ENCODE results near the gene ASGR1. TPM values are rescaled to one million over a fixed set of nuclear protein-coding genes. Genes with fewer than 3 reads are reported as not detected.

ASGR1 gene
- total RNA-seq, 2 donors from 2014 or later = 6.8 to 14.2 TPM

- no peaks in the 10 kb centered on the region for H3K27me3 ChIP-seq (ENCODE audit: control insufficient read depth, insufficient read depth, low read length, poor library complexity, severe bottlenecking)
- H3K9ac ChIP-seq (ENCODE audit: extremely low read depth, low read length, poor library complexity, severe bottlenecking) = no peak overlapping the region
- no peaks in the 10 kb centered on the region for H3K4me1 ChIP-seq (ENCODE audit: control insufficient read depth, insufficient read depth, low read length)
- H3K27ac ChIP-seq (ENCODE audit: low read depth, low read length) = no peak overlapping the region
- TF ChIP-seq, protein P1, sequence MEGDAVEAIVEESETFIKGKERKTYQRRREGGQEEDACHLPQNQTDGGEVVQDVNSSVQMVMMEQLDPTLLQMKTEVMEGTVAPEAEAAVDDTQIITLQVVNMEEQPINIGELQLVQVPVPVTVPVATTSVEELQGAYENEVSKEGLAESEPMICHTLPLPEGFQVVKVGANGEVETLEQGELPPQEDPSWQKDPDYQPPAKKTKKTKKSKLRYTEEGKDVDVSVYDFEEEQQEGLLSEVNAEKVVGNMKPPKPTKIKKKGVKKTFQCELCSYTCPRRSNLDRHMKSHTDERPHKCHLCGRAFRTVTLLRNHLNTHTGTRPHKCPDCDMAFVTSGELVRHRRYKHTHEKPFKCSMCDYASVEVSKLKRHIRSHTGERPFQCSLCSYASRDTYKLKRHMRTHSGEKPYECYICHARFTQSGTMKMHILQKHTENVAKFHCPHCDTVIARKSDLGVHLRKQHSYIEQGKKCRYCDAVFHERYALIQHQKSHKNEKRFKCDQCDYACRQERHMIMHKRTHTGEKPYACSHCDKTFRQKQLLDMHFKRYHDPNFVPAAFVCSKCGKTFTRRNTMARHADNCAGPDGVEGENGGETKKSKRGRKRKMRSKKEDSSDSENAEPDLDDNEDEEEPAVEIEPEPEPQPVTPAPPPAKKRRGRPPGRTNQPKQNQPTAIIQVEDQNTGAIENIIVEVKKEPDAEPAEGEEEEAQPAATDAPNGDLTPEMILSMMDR (conservative IDR thresholded peaks at IDR 0.05) = no peak
- peak; percentile 79 for DNase-seq
- 83 to 95% methylated on average over 6 to 20 of the region's 20 CpGs for WGBS, 2 experiments (ENCODE audit: insufficient coverage in 1 of 2, insufficient read length in 1 of 2)
- H3K36me3 ChIP-seq (ENCODE audit: control insufficient read depth, insufficient read depth, low read length) = no peaks in the 10 kb centered on the region
- Mint-ChIP-seq H3K36me3 (ENCODE audit: low read depth) (no peaks in the 10 kb centered on the region), H3K4me1 (peaks cover 27% of the 10 kb centered on the region), H3K4me3 (no peak overlapping the region), H3K9me3 (no peaks in the 10 kb centered on the region), H3K27me3 (ENCODE audit: insufficient read depth) (peaks cover 13% of the 10 kb centered on the region), H3K27ac (peak overlapping the region; percentile 91)
- no peak overlapping the region for H3K4me3 ChIP-seq (ENCODE audit: low read length)
- H3K9me3 ChIP-seq (ENCODE audit: control insufficient read depth, low read length) = no peaks in the 10 kb centered on the region
These were observed 45.3 kb downstream of the ASGR1 start for GRCh38 chr17:7133916-7134315.

DNA sequence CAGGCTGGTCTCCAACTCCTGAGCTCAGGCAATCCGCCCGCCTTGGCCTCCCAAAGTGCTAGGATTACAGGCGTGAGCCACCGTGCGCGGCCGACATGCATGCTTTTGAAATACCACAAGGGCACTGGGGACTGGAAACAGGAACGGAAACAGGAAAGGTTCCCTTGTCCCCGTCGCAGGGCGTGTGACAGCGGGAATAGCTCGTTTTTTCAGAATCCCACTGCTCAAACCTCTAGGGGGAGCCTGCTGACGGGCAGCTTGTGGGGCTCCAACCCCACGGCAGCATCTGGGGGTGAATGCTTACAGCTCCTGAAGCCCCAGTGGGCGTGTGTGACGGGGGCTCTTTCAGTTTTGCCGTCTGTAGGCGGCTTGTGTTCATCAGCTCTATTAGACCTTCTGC lies 45.7 kb downstream of the ASGR1 start:
- peak overlapping the region; percentile 41 for H3K4me3 Mint-ChIP-seq
- TF ChIP-seq, protein P1 (conservative IDR thresholded peaks at IDR 0.05) = peak; percentile 70
- 42 to 45% methylated on average over 7 to 19 of the region's 19 CpGs for WGBS, 2 experiments (ENCODE audit: insufficient coverage in 1 of 2, insufficient read length in 1 of 2)

GRCh38 chr17:7132511-7133094 lies 46.6 kb downstream of the ASGR1 start:
- peak overlapping the region; percentile 30 for H3K4me3 ChIP-seq (ENCODE audit: low read length)

More for the DNA sequence above, 45.7 kb downstream of the ASGR1 start:
- Histone ChIP-seq H3K27me3 (ENCODE audit: control insufficient read depth, insufficient read depth, low read length, poor library complexity, severe bottlenecking) (no peaks in the 10 kb centered on the region), H3K36me3 (ENCODE audit: control insufficient read depth, insufficient read depth, low read length) (no peaks in the 10 kb centered on the region), H3K4me3 (ENCODE audit: low read length) (no peak overlapping the region), H3K27ac (ENCODE audit: low read depth, low read length) (no peak overlapping the region), H3K4me1 (ENCODE audit: control insufficient read depth, insufficient read depth, low read length) (no peaks in the 10 kb centered on the region), H3K9me3 (ENCODE audit: control insufficient read depth, low read length) (no peaks in the 10 kb centered on the region), H3K9ac (ENCODE audit: extremely low read depth, low read length, poor library complexity, severe bottlenecking) (peak overlapping the region; percentile 70)
- Mint-ChIP-seq H3K9me3 (no peaks in the 10 kb centered on the region), H3K27ac (peak overlapping the region; percentile 91), H3K27me3 (ENCODE audit: insufficient read depth) (peaks cover 13% of the 10 kb centered on the region), H3K4me1 (peaks cover 27% of the 10 kb centered on the region), H3K36me3 (ENCODE audit: low read depth) (no peaks in the 10 kb centered on the region)
- peak; percentile 91 for DNase-seq

More at GRCh38 chr17:7132511-7133094, 46.6 kb downstream of the ASGR1 start:
- Mint-ChIP-seq H3K36me3 (ENCODE audit: low read depth) (no peaks in the 10 kb centered on the region), H3K27me3 (ENCODE audit: insufficient read depth) (peaks cover 13% of the 10 kb centered on the region), H3K4me3 (peak overlapping the region; percentile 38), H3K4me1 (peaks cover 27% of the 10 kb centered on the region), H3K27ac (peak overlapping the region; percentile 98), H3K9me3 (no peaks in the 10 kb centered on the region)
- Histone ChIP-seq H3K36me3 (ENCODE audit: control insufficient read depth, insufficient read depth, low read length) (no peaks in the 10 kb centered on the region), H3K9me3 (ENCODE audit: control insufficient read depth, low read length) (no peaks in the 10 kb centered on the region), H3K27me3 (ENCODE audit: control insufficient read depth, insufficient read depth, low read length, poor library complexity, severe bottlenecking) (no peaks in the 10 kb centered on the region), H3K4me1 (ENCODE audit: control insufficient read depth, insufficient read depth, low read length) (no peaks in the 10 kb centered on the region), H3K27ac (ENCODE audit: low read depth, low read length) (peak overlapping the region; percentile 86), H3K9ac (ENCODE audit: extremely low read depth, low read length, poor library complexity, severe bottlenecking) (peak overlapping the region; percentile 70)
- 0 to 3% methylated on average over 1 to 7 of the region's 7 CpGs for WGBS, 2 experiments (ENCODE audit: insufficient coverage in 1 of 2, insufficient read length in 1 of 2)
- peak; percentile 96 for DNase-seq
- TF ChIP-seq, protein P1 (conservative IDR thresholded peaks at IDR 0.05) = no peak

All from endodermal cell (in vitro differentiated cells).